GM10266 (cell line): ENCODE measurements around the gene DCTPP1.
"Not testable (repeated sequence)": the region's sequence is repeated elsewhere in the genome, so short reads cannot be mapped to it uniquely, and the experiment has no call there.

Source experiments
- DNase-seq: peaks from one replicate; pipeline ENCODE4 v3.0.0; 2012; ENCODE audit errors: extremely low spot score
- TF ChIP-seq, protein P1 (sequence below): IDR thresholded peaks from 2 replicates; pipeline ENCODE4 v1.5.1; 2012; ENCODE audit warnings: mild to moderate bottlenecking, low read depth; ENCODE audit not compliant: control insufficient read depth, insufficient read depth; ENCODE audit errors: missing control alignments

DCTPP1 gene

DNA sequence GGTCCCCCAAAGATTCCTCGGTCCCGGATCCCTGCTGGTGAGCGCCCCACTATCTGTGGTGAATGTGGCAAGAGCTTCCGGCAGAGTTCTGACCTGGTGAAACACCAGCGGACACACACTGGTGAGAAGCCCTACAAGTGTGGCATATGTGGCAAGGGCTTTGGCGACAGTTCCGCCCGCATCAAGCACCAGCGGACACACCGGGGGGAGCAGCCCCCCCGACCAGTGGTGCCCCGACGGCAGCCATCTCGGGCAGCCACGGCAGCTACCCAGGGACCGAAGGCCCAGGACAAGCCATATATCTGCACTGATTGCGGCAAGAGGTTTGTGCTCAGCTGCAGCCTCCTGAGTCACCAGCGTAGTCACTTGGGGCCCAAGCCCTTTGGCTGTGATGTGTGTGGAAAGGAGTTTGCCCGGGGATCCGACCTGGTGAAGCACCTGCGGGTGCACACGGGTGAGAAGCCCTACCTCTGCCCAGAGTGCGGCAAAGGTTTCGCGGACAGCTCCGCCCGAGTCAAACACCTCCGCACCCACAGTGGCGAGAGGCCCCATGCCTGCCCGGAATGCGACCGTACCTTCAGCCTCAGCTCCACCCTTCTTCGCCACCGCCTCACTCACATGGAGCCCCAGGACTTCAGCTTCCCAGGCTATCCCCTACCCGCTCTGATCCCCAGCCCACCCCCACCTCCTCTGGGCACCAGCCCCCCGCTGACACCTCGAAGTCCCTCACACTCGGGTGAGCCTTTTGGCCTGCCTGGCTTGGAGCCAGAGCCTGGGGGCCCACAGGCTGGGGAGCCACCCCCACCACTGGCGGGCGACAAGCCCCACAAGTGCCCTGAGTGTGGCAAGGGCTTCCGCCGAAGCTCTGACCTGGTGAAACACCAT is 31.8 kb downstream of the DCTPP1 start:
- DNase-seq = no peak
- TF ChIP-seq, protein P1, sequence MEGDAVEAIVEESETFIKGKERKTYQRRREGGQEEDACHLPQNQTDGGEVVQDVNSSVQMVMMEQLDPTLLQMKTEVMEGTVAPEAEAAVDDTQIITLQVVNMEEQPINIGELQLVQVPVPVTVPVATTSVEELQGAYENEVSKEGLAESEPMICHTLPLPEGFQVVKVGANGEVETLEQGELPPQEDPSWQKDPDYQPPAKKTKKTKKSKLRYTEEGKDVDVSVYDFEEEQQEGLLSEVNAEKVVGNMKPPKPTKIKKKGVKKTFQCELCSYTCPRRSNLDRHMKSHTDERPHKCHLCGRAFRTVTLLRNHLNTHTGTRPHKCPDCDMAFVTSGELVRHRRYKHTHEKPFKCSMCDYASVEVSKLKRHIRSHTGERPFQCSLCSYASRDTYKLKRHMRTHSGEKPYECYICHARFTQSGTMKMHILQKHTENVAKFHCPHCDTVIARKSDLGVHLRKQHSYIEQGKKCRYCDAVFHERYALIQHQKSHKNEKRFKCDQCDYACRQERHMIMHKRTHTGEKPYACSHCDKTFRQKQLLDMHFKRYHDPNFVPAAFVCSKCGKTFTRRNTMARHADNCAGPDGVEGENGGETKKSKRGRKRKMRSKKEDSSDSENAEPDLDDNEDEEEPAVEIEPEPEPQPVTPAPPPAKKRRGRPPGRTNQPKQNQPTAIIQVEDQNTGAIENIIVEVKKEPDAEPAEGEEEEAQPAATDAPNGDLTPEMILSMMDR = no peak

DNA sequence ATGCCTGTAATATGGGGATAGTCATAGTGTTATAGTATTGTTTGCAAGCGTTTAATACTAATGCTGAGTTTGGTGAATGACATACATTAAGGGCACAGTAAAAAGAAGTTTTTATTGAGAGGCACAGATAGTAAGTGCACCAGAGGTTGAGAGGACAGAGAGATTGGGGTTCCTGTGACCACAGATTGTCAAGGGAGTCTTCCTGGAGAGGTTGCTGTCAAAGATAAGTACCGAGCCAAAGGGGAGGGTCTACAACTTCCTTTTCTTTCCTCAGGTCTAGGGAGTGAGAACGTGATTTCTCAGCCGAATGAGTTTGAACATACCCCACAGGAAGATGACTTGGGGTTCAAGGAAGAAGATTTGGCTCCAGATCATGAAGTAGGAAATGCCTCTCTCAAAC is 32.8 kb downstream of the DCTPP1 start:
- DNase-seq = no peak
- TF ChIP-seq, protein P1 = no peak

DNA sequence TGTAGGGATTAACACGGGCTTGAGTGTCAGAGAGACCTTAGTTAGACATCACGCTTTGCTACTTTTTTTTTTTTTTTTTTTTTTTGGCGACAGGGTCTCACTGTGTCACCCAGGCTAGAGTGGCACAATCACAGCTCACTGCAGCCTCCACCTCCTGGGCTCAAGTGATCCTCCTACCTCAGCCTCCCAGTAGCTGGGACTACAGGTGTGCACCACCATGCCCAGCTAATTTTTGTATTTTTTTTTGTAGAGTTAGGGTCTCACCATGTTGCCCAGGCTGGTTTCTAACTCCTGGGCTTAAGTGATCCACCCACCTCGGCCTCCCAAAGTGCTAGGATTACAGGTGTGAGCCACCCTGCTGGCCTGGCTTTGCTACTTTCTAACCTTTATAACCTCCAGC is 33.2 kb downstream of the DCTPP1 start:
- not testable (repeated sequence) for DNase-seq

DNA sequence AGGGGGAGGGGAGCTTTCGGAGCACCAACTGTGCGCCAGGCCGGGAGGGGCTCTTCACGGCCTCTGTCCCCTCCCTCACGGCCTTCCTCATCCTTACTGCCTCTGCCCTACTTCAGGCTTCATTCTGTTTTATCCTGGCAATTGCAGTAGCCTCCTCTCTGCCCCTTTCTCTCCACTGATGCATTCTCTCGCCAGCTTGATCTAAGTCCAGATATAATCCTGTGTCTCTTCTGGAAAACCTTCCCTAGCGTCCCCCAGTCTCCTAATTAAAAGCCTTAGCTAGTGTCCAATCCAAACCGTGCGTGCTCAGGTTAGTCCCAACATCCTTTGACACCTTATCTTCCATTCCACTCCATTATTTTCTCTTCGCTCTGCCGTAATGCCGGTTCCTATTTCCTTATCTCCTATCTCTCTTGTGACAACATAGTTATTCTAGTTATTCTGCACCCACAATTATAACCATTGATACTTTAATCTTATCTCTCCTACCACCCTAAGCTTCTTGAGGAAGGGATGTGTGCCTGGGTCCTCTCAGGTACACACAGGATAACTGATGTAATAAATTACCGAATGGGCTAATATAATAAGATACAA is 33.7 kb downstream of the DCTPP1 start:
- TF ChIP-seq, protein P1 = no peak
- no peak for DNase-seq

DNA sequence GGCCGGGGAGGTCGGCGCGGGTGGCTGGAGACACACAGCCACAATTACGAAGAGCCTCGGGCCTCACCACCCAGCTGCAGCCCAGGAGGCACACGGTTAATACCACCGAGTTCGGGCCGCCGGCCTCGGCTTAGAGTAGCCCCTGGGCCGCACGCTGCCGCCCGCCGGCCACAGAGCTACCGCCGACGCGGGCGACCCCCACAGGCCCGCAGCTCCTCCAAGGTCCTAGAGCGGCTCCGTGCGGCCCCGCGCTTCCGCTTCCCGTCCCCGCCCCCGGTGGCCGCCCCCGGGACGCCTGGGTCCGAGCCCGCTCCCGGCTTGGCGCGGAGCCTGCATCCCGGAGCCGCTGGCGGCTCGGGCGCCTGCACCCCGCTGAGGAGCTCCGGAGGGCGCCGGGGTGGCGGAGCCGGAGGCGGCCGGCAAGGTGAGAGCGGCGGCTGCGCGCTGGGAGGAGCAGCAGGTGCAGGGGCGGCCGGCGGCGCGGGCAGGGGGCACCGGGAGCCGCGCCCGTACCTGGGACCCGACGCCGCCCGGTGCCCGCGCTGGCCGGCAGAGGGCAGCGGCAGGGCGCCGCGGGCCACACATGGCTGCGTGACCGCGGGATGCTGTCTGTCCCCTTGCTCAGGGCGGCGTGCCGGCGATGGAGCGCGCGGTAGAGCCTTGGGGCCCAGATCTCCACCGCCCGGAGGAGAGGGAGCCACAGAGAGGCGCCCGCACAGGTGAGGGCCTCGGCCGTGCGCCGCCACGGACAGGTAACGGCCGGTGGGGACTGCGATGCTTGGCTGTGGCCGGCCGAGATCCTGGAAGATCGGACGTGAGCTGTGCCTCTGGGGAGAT is 34.5 kb downstream of the DCTPP1 start, which contains the start of gene ZNF48:
Gene ZNF48 (plus strand): TSS at position 266 of the 837 bp plus-strand sequence. CDS start 375 bp downstream, at position 641.
- TF ChIP-seq, protein P1 = peak; percentile 69
- peak; percentile 85 for DNase-seq

DNA sequence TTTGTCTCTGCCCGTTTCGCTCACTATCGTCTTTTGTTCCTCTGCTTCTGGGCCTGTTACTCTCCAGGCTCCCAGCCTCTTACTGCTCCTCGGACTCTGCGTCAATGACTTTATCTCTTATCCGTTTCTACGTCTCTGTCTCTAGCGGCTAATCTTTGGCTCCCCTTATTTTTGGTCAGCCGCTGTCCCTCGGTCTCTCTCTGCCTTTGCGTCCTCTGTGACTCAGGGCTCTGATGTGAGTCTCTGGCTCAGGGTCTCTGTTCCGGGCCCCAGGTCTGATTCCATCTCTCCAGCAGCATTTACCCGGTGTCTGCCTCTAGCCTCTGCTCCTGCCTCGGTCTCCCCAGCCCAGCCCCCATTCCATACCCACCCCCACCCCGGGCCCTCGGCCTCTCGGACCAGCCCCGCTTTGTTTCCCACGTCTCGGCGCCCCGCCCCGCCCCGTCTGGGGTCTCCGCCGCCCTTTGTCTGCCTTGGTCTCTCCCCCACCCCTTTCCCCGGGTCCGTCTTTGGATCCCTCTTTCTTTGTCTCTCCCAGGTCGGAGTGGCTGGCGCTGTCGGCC is 35.2 kb downstream of the DCTPP1 start:
- DNase-seq = no peak
- TF ChIP-seq, protein P1 = no peak

DNA sequence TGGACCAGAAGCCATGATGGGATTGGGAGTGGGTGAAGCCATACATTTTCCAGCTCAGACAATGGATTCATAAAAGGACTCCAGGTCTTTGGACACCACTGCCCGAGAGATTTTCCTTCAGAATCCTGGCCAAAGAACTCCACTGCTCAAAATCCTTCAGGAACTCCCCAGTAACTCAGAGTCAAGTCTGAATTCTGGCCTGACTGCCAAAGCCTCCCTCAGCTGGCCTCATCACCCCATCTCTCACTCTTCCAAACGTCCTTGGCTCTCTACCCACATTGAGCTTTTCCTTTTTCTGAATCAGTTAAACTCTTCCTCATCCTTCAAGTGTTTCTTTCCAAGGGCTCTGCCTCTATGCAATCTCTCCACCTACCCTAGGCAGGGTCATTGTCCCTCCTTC is 46.3 kb downstream of the DCTPP1 start:
- TF ChIP-seq, protein P1 = no peak
- DNase-seq = no peak
